ENCODE results near the gene DNER.

DNA sequence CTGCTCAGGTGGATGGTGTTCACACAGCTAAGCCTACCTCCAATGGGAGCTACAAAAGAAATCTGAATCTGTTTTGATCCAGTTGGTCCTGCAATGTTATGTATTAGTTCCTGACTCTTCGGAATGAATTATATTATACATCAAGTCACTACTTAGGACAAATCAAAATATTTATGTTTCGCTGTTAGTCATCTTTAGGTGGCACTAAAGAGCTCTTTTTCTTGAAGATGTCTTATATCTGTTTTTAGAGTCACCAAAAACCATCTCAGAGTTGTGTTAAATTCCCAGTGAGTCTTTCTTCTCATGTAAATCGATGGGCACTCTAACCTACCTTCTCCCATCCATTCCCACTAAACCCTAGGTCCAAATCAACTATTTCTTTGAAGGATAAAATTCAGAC is 2.2 kb downstream of the DNER start:
- TF ChIP-seq NFE2L2 (IDR thresholded peaks at IDR 0.05; ENCODE audit: low read depth, low read length) (no peak), MXI1 (IDR thresholded peaks at IDR 0.05; ENCODE audit: borderline replicate concordance, low read depth, low read length) (no peak), POLR2A (IDR thresholded peaks at IDR 0.05; ENCODE audit: low read depth, low read length) (no peak), RFX5 (IDR thresholded peaks at IDR 0.05; ENCODE audit: low read depth, low read length) (no peak), MAFK (IDR thresholded peaks at IDR 0.05; ENCODE audit: low read depth, low read length) (no peak), RAD21 (IDR thresholded peaks at IDR 0.05; ENCODE audit: low read length) (no peak), MAZ (IDR thresholded peaks at IDR 0.05; ENCODE audit: borderline replicate concordance, low read depth, low read length) (no peak), BHLHE40 (IDR thresholded peaks at IDR 0.05; ENCODE audit: low read depth, low read length) (no peak)
- TF ChIP-seq, protein P1, sequence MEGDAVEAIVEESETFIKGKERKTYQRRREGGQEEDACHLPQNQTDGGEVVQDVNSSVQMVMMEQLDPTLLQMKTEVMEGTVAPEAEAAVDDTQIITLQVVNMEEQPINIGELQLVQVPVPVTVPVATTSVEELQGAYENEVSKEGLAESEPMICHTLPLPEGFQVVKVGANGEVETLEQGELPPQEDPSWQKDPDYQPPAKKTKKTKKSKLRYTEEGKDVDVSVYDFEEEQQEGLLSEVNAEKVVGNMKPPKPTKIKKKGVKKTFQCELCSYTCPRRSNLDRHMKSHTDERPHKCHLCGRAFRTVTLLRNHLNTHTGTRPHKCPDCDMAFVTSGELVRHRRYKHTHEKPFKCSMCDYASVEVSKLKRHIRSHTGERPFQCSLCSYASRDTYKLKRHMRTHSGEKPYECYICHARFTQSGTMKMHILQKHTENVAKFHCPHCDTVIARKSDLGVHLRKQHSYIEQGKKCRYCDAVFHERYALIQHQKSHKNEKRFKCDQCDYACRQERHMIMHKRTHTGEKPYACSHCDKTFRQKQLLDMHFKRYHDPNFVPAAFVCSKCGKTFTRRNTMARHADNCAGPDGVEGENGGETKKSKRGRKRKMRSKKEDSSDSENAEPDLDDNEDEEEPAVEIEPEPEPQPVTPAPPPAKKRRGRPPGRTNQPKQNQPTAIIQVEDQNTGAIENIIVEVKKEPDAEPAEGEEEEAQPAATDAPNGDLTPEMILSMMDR (conservative IDR thresholded peaks at IDR 0.05; ENCODE audit: low read depth, low read length) = peak; percentile 29
- TF ChIP-seq, protein P2, sequence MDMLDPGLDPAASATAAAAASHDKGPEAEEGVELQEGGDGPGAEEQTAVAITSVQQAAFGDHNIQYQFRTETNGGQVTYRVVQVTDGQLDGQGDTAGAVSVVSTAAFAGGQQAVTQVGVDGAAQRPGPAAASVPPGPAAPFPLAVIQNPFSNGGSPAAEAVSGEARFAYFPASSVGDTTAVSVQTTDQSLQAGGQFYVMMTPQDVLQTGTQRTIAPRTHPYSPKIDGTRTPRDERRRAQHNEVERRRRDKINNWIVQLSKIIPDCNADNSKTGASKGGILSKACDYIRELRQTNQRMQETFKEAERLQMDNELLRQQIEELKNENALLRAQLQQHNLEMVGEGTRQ (IDR thresholded peaks at IDR 0.05; ENCODE audit: low read depth, low read length) = no peak

All from IMR-90 (cell line).